ENCODE results near the gene KCNAB2. TPM values are rescaled to one million over a fixed set of nuclear protein-coding genes. Genes with fewer than 3 reads are reported as not detected.

The KCNAB2 gene
- total RNA-seq, 1 experiment from 2014 or later, result 11.0 TPM

- ChIA-PET CTCF (no interaction called here), POLR2A (no interaction called here)
- Mint-ChIP-seq H3K27ac (ENCODE audit: unreplicated experiment) (no peak overlapping the region), H3K36me3 (ENCODE audit: insufficient read depth, unreplicated experiment) (no peaks in the 10 kb centered on the region), H3K4me3 (ENCODE audit: unreplicated experiment) (no peak overlapping the region), H3K4me1 (ENCODE audit: low read depth, unreplicated experiment) (no peaks in the 10 kb centered on the region), H3K27me3 (ENCODE audit: insufficient read depth, unreplicated experiment) (no peaks in the 10 kb centered on the region), H3K9me3 (ENCODE audit: unreplicated experiment) (no peaks in the 10 kb centered on the region)
- Histone ChIP-seq H3K4me1 (no peaks in the 10 kb centered on the region), H3K36me3 (ENCODE audit: control insufficient read depth, insufficient read depth, low read length) (no peaks in the 10 kb centered on the region), H3K27me3 (replicated peaks; ENCODE audit: control insufficient read depth, insufficient read depth, low read length) (no peaks in the 10 kb centered on the region), H3K4me3 (ENCODE audit: low read depth, low read length) (no peak overlapping the region), H3K9me3 (no peaks in the 10 kb centered on the region)
- DNase-seq, result no peak
- TF ChIP-seq CTCF (IDR thresholded peaks at IDR 0.05; ENCODE audit: insufficient read depth in 1 of 2, low read depth in 1 of 2, low read length in 1 of 2, severe bottlenecking in 1 of 2, unreplicated experiment in 1 of 2), result no peak
- intact Hi-C loops (cut with micrococcal nuclease; ENCODE audit: unreplicated experiment), result loop anchor here (10.0 kb wide), 1 partner anchor 63 kb away; no protein-coding TSS in a partner anchor
- no TSS peak for BruUV-seq (replicated peaks)
These were observed 56.3 kb downstream of the KCNAB2 start for GRCh38 chr1:6101826-6102531.

- Mint-ChIP-seq H3K27ac (ENCODE audit: unreplicated experiment) (no peak overlapping the region), H3K4me1 (ENCODE audit: low read depth, unreplicated experiment) (no peaks in the 10 kb centered on the region), H3K4me3 (ENCODE audit: unreplicated experiment) (no peak overlapping the region), H3K9me3 (ENCODE audit: unreplicated experiment) (no peaks in the 10 kb centered on the region), H3K27me3 (ENCODE audit: insufficient read depth, unreplicated experiment) (no peaks in the 10 kb centered on the region), H3K36me3 (ENCODE audit: insufficient read depth, unreplicated experiment) (no peaks in the 10 kb centered on the region)
- CTCF ChIA-PET, result no interaction called here
- no peak for DNase-seq
- Histone ChIP-seq H3K4me3 (ENCODE audit: low read depth, low read length) (no peak overlapping the region), H3K9me3 (no peaks in the 10 kb centered on the region), H3K4me1 (no peaks in the 10 kb centered on the region), H3K36me3 (ENCODE audit: control insufficient read depth, insufficient read depth, low read length) (no peaks in the 10 kb centered on the region), H3K27me3 (replicated peaks; ENCODE audit: control insufficient read depth, insufficient read depth, low read length) (no peaks in the 10 kb centered on the region)
- BruUV-seq (replicated peaks), result no TSS peak
- POLR2A ChIA-PET, result no interaction called here
- intact Hi-C loops (cut with micrococcal nuclease; ENCODE audit: unreplicated experiment), result loop anchor here (10.0 kb wide), 1 partner anchor 62 kb away; no protein-coding TSS in a partner anchor
- TF ChIP-seq CTCF (IDR thresholded peaks at IDR 0.05; ENCODE audit: insufficient read depth in 1 of 2, low read depth in 1 of 2, low read length in 1 of 2, severe bottlenecking in 1 of 2, unreplicated experiment in 1 of 2), result no peak
These were observed 56.8 kb downstream of the KCNAB2 start for GRCh38 chr1:6102532-6102845.

- intact Hi-C loops (cut with micrococcal nuclease; ENCODE audit: unreplicated experiment), result loop anchor here (10.0 kb wide), 1 partner anchor 62 kb away; no protein-coding TSS in a partner anchor
- no peaks in the 10 kb centered on the region for H3K36me3 Mint-ChIP-seq (ENCODE audit: insufficient read depth, unreplicated experiment)
- Histone ChIP-seq H3K4me3 (ENCODE audit: low read depth, low read length) (no peak overlapping the region), H3K27me3 (replicated peaks; ENCODE audit: control insufficient read depth, insufficient read depth, low read length) (no peaks in the 10 kb centered on the region), H3K4me1 (no peaks in the 10 kb centered on the region), H3K9me3 (no peaks in the 10 kb centered on the region), H3K36me3 (ENCODE audit: control insufficient read depth, insufficient read depth, low read length) (no peaks in the 10 kb centered on the region)
- no peak overlapping the region for H3K4me3 Mint-ChIP-seq (ENCODE audit: unreplicated experiment)
- TF ChIP-seq CTCF (IDR thresholded peaks at IDR 0.05; ENCODE audit: insufficient read depth in 1 of 2, low read depth in 1 of 2, low read length in 1 of 2, severe bottlenecking in 1 of 2, unreplicated experiment in 1 of 2), result no peak
- no peak overlapping the region for H3K27ac Mint-ChIP-seq (ENCODE audit: unreplicated experiment)
- H3K4me1 Mint-ChIP-seq (ENCODE audit: low read depth, unreplicated experiment), result no peaks in the 10 kb centered on the region
- no TSS peak for BruUV-seq (replicated peaks)
- no peaks in the 10 kb centered on the region for H3K9me3 Mint-ChIP-seq (ENCODE audit: unreplicated experiment)
- DNase-seq, result no peak
- ChIA-PET CTCF (no interaction called here), POLR2A (no interaction called here)
- H3K27me3 Mint-ChIP-seq (ENCODE audit: insufficient read depth, unreplicated experiment), result peaks cover 3% of the 10 kb centered on the region
These were observed 57.6 kb downstream of the KCNAB2 start for GRCh38 chr1:6103111-6103853.
